Thoracic aorta (tissue), 2 donors: ENCODE results near the gene RRAS2. TPM values are rescaled to one million over a fixed set of nuclear protein-coding genes. Genes with fewer than 3 reads are reported as not detected.
"Not testable (repeated sequence)": the region's sequence is repeated elsewhere in the genome, so short reads cannot be mapped to it uniquely, and the experiment has no call there.

Experiments
- ATAC-seq: fragments of 150-250 bp; one replicate; pipeline ENCODE4 v1.8.0; 2017; ENCODE audit warnings: low read depth; ENCODE audit not compliant: insufficient number of reproducible peaks, low FRiP score
- DNase-seq: peaks from one replicate; pipeline ENCODE4 v3.0.0-alpha.2; 2020; ENCODE audit warnings: low spot score
- H3K27ac ChIP-seq, 2 donors: fragments of 200-600 bp; sonication (generic); 1 replicate in 1 of 2; 2 replicates in 1 of 2; pipeline ENCODE4 v1.5.1; 2016; ENCODE audit warnings: mild to moderate bottlenecking in 2 of 2, moderate library complexity in 2 of 2
- H3K27me3 ChIP-seq: fragments of 200-600 bp; sonication (generic); replicated peaks from 2 replicates; pipeline ENCODE4 v1.6.0; 2016; ENCODE audit warnings: mild to moderate bottlenecking; ENCODE audit not compliant: insufficient read depth
- H3K36me3 ChIP-seq: fragments of 200-600 bp; sonication (generic); one replicate; pipeline ENCODE4 v1.5.1; 2016
- H3K4me1 ChIP-seq, 2 donors: fragments of 200-600 bp; sonication (generic); 1 replicate in 1 of 2; 2 replicates in 1 of 2; pipeline versions ENCODE4 v1.5.1 to v1.6.0; 2016; ENCODE audit warnings: low read depth in 2 of 2, mild to moderate bottlenecking in 1 of 2; ENCODE audit not compliant: control insufficient read depth in 1 of 2
- H3K4me3 ChIP-seq: fragments of 200-600 bp; sonication (generic); 2 replicates; pipeline ENCODE4 v1.5.1; 2016; ENCODE audit warnings: mild to moderate bottlenecking
- H3K9me3 ChIP-seq: fragments of 200-600 bp; sonication (generic); 2 replicates; pipeline ENCODE4 v1.5.1; 2016
- CTCF ChIP-seq: fragments of 200-600 bp; sonication (generic); IDR thresholded peaks from one replicate; pipeline ENCODE4 v1.5.1; 2019; ENCODE audit warnings: antibody characterized with exemption
- total RNA-seq, 2 donors: library from RNA; depleted of rRNA; stranded (reverse); fragments of >200 nt; gene quantifications; one replicate each; pipeline versions ENCODE4 v1.1.0 to v1.2.3, GENCODE V29; 2016

The RRAS2 gene
- total RNA-seq, 2 donors from 2014 or later: 39.4 to 47.8 TPM

- no peak for TF ChIP-seq CTCF
- DNase-seq: no peak
- ATAC-seq: no peak
- Histone ChIP-seq H3K27ac (no peak overlapping the region), H3K36me3 (no peaks in the 10 kb centered on the region), H3K4me3 (no peak overlapping the region), H3K4me1 (no peaks in the 10 kb centered on the region), H3K9me3 (no peaks in the 10 kb centered on the region), H3K27me3 (no peaks in the 10 kb centered on the region)
Observed at GRCh38 chr11:14254533-14255237, 104.3 kb downstream of the RRAS2 start.

DNA sequence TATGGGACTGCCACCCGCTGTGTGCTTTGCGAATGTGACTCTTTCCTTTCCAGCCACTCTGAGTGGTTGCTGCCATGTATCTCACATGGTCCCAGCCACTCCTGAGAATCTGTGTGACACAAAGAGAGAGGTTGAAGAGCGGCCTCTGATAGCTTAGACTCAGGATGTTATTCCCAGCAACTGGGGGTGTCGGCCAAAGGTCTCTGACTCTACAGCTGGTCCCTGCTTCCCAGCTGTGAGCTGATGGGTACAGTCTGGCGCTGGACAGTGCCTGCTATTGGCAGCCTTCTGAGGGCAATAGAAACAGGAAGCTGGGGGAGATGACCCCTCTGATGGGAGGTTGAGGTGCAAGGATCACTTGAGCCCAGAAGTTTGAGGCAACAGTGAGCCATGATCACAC lies 105.1 kb downstream of the RRAS2 start:
- Histone ChIP-seq H3K27me3 (no peaks in the 10 kb centered on the region), H3K4me1 (no peaks in the 10 kb centered on the region)

DNA sequence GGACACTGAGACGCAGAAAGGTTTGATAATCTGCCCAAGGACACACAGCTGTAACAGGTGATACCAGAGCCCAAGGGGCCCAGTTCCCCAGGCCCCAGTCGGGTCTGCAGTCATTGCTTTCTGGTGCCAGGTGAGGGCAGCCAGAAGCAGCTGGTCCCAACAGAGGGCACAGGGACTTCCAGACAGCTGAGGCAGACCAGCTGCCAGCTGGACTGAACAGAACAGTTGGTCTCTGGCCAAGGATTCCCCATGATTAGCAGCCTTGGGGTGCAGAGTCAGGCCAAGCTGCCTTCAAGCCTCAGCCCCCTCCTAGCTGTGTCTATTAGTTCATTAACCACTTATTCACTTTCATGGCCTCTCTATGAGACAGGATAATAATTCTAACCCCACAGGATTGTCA lies 105.6 kb downstream of the RRAS2 start:
- no peak for ATAC-seq
- no peak for DNase-seq
- TF ChIP-seq CTCF: no peak

More for the DNA sequence above, 105.1 kb downstream of the RRAS2 start:
- ATAC-seq (no peak), DNase-seq (no peak)
- Histone ChIP-seq H3K9me3 (no peaks in the 10 kb centered on the region), H3K36me3 (no peaks in the 10 kb centered on the region), H3K27ac (no peak overlapping the region), H3K4me3 (no peak overlapping the region)
- no peak for TF ChIP-seq CTCF

GRCh38 chr11:14252501-14252900 lies 106.5 kb downstream of the RRAS2 start:
- DNase-seq, H3K36me3 ChIP-seq, ATAC-seq, H3K9me3 ChIP-seq, H3K27ac ChIP-seq, H3K4me1 ChIP-seq, H3K4me3 ChIP-seq, H3K27me3 ChIP-seq: not testable (repeated sequence)

More for the DNA sequence above, 105.6 kb downstream of the RRAS2 start:
- H3K27me3 ChIP-seq: no peaks in the 10 kb centered on the region
- H3K4me3 ChIP-seq: no peak overlapping the region
- no peaks in the 10 kb centered on the region for H3K9me3 ChIP-seq
- no peaks in the 10 kb centered on the region for H3K4me1 ChIP-seq
- H3K27ac ChIP-seq: no peak overlapping the region
- no peaks in the 10 kb centered on the region for H3K36me3 ChIP-seq

DNA sequence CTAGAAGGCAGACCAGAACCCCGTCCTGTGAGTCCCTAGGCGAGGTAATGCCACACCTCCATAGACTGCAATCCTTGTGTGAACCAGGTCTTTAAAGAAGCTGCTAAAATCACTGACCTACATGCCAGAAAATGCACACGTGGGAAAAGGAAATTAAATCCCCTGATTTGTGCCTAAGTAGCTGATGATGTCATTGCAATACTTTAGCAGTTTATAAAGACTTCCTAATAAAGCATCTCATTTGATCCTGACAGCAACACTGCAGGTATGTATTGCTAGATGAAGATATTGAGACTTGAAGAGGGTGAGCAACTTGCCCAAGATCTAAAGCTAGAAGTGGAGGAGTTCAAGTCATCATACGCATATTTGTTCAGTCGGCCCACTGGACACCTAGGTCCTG lies 107.2 kb downstream of the RRAS2 start:
- H3K4me1 ChIP-seq: no peaks in the 10 kb centered on the region
- no peak for TF ChIP-seq CTCF
- ATAC-seq: no peak

More for the DNA sequence above, 107.2 kb downstream of the RRAS2 start:
- no peaks in the 10 kb centered on the region for H3K36me3 ChIP-seq
- DNase-seq: no peak
- no peaks in the 10 kb centered on the region for H3K9me3 ChIP-seq
- no peaks in the 10 kb centered on the region for H3K27me3 ChIP-seq
- H3K27ac ChIP-seq: no peak overlapping the region
- no peak overlapping the region for H3K4me3 ChIP-seq
